ENCODE results near the gene FMO1.
"Not testable (repeated sequence)": the region's sequence is repeated elsewhere in the genome, so short reads cannot be mapped to it uniquely, and the experiment has no call there.

FMO1 gene, protein sequence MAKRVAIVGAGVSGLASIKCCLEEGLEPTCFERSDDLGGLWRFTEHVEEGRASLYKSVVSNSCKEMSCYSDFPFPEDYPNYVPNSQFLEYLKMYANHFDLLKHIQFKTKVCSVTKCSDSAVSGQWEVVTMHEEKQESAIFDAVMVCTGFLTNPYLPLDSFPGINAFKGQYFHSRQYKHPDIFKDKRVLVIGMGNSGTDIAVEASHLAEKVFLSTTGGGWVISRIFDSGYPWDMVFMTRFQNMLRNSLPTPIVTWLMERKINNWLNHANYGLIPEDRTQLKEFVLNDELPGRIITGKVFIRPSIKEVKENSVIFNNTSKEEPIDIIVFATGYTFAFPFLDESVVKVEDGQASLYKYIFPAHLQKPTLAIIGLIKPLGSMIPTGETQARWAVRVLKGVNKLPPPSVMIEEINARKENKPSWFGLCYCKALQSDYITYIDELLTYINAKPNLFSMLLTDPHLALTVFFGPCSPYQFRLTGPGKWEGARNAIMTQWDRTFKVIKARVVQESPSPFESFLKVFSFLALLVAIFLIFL

DNA sequence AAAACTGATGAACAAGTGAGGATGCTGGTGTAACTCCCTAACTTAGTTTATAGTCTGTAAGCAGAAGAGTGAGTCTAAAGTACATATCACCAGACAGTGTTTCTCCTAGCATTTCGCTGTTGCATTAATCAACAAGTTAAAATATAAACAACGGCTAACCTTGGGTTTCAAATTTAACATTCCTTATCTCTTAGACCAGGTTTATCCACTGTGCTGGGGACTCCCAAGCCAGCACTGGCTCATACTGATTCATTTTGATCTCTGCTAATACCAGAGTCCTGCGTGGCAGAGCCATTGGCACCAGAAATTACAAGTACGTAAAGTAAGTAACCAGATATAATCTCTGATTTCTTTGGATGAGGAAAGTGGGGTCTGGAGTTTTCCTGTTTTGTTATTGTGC lies at the start of gene FMO1:
Gene FMO1 (plus strand): TSS at position 193 of the 400 bp plus-strand sequence. CDS start 9,594 bp downstream, outside the sequence.
- DNase-seq (ENCODE audit: low read depth in 3 of 3), result no peak

DNA sequence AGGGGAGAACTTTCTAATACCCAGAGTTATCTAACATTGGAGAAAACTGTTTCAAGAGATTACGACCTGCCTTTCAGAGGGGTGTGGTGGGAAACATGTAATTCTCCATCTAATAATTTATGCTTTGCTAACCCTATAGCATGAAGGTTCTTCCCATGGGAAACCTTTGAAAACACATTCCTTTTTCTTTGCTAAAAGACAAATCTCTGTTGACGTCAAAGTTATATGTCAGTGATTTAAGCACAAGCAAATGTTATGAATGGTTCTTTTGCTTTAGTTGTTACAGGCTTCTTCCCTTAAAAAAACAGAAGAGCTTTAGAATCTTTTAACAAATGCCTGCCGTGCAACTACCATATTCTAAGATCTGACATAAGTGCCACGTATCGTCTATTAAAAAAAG lies 44.0 kb upstream of the FMO1 start:
- no peak for DNase-seq (ENCODE audit: low read depth in 3 of 3)

DNA sequence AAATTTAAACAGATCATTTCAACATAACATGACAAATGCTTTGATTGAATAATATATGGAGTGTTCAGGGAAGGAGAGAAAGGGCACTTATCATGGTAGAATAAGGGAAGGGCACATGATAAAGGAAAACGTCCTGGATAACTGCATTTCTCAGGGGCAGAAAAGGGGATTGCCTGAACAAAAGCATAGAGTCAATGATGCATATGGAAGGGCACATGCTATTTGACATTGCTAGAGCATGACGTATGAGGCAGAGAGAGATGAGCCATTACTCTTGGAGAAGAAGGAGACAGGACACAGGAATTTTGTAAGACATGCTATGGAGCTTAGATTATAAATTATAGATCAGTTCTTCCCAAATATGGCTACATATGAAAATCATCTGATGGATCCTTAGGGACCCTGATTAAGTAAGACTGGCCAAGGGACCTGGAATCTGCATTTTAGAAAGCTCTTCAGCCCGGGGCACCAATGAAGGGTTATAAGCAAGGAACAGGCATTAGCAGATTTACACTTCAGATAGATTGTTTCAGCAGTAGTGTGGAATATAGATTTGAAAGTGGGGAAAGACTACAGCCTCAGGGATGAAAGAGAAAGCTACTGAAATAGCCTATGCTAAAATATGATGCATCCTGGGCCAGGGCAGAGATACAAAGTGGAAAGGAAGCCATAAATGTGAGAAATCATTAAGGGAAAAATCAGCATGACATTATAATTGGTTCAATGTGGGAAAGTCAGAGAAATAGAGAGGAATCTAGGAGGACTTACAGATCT lies 41.9 kb upstream of the FMO1 start:
- DNase-seq (ENCODE audit: low read depth in 3 of 3), result no peak

DNA sequence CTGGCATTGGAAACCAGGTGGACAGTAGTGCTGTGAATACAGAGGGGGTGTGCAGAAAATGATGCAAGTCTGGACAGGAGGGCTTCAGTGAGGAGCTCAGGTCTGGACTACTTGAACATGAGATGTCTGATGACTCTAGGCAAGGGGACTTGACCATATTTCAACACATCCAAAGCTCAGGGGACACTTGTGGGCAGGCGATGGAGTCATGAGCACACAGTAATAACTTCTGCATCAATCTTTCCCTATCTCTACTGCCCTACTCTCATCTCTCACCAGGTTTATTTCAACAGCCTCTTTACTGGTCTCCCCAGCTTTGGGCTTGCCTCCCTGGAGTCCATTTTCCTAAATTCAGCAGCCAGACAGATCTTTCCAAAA lies 41.3 kb upstream of the FMO1 start:
- DNase-seq (ENCODE audit: low read depth in 3 of 3), result no peak

DNA sequence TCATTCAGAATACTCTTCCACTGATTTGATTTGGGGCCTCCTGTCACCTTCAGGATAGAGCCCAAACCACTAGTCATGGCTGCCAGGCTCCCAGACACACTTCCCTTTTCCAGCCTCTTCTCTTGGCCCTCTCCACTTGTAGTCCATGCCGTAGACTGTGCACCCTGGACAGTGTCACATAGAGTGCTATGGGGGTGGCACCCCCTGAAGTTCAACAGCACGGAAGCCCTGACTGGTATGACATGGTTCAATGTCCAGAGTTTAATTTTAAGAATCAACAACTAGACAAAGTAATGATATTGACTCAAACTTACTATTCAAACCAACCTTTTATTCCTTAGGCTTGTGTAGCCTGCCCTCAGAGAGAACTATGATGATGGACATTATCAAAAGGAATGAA lies 40.9 kb upstream of the FMO1 start:
- DNase-seq (ENCODE audit: low read depth in 3 of 3), result no peak

DNA sequence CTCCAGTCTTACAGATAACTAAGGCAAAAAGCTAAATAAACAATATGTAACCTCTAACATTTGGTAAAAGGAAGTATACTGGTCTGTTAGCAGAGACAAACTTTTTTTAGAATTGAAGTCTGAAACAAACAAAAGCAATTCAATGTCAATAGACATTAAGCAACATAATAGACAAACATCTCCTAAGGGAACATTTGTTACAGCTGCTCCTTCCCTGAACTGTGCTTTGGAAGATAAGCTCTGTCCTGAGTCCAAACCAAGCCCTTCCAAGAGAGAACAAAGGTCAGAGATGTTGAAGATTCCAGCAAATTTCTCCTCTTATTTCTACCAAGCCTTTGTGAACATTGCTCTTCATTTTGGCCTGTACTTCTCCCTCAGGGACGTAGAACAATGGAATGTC lies 37.9 kb upstream of the FMO1 start:
- DNase-seq (ENCODE audit: low read depth in 3 of 3), result no peak

DNA sequence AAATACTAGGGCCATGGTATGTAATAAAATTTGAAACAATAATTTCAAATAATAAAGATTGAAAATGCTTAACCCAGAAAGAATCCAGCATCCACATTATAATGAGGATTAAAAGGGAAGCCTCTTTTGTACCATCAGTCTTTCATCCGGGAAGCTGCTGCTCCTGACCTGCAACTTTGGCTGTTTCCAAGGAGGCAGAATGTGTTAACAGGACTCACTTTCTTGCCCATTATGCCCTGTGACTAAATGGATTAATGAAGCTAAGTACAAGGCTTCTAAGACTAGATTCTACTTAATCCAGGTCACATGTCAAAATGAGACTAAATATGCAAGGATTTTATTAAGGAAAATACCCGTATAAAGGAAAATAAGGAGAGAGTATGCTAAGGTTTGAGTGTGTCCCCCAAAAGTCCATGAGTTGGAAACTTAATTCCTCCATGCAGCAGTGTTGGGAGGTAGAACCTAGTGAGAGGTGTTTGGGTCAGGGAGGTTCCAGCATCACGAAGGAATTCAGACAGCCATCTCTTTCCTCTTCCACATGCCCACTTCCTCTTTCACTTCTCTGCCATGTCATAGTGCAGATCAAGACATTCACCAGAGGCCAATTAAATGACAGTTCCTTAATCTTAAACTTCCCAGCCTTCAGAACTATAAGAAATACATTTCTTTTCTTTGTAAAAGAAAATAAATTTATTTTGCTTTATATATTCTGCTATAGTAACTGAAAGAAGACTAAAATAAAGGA lies 35.5 kb upstream of the FMO1 start:
- DNase-seq (ENCODE audit: low read depth in 3 of 3), result no peak

DNA sequence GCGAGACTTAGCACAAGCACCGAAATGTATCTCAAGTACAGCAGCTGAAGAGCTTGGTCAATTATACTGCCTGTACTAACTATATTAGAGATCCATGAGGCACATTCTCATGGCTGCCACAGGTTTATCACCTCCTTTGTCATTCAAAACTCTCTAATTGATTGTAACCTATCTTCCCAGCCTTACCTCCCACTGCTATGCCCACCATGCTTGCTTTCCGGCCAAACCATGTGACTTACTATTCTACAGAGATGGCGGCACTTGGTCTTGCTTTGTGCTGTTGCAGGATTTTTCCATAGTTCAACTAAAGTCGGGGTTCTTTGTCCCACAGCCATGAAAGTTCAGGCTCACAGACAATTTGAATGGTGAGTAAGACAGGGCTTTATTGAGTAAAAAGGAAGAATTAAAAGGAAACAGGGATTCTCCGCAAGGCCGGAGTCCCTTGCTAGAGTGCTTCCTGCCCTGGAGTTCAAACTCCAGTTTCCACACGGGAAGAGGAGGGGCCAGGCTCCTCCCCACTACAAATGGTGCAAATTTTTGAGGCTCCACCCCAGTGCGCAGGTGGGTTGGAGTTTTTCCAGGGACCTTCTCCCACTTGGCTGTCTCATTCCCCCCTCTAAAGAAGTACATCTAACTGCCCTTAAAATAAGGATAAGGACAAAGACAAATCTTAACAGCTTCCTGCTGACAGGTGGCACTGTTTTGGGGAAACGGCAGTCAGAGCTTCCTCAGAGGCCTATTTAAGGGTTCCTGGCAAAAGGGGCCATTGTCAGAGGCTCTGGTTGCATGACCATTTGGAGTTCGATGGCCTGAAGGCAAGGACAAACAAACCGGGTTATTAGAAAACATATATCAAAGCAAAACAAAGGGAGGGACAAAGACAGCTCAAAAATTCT lies 34.5 kb upstream of the FMO1 start:
- DNase-seq (ENCODE audit: low read depth in 3 of 3), result no peak

DNA sequence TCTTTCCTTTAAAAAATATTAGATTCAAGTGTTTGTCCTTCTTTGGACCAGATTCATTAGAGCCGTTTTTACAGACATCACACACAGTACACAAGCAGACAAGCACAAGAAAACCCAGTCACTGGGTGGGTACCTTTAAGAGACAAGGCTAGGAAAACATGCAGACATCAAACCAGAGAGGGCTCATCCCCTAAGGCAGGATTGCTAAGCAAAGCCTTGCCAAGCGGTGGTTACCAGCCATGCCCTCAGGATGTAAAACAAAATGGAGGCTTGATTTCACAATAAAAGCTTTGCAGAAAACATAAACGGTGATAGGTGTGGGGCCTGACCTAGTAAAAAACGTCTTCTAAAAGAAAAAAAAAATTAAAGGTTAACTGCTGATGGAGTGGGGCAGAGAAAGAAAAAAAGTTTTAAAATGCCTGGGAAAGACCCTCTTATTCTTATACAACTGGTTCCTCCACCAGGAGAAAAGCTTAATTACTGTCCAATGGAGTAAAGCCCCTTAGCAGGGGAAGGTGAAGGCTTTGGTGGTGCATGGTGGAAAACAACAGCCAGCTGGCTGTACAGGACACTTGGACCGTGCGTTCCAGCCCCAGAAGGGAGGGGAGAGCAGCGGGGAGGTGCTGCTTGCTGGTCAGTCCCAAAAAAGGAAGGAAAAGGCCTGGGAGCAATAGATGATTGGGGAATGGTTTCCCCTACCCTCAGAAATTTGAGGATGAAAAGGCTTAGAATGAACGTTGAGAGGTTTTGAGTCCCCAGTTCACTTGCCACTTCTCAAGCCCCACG lies 30.4 kb upstream of the FMO1 start:
- no peak for DNase-seq (ENCODE audit: low read depth in 3 of 3)

DNA sequence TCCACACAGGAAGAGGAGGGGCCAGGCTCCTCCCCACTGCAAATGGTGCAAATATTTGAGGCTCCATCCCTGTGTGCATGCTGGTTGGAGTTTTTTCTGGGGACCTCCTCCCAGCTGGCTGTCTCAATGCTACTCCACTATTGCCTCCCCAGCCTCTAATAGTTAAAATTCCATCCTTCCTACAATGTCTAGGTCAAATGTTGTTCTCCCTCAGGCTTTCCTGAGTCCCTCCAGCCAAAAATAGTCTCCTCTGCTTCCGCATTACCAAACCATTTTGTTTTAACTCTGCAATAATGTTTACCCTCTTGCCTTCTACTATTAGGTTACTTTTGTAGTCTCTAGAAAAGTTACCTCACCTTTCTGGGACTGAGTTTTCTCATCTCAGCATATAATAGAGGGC lies 29.6 kb upstream of the FMO1 start:
- no peak for DNase-seq (ENCODE audit: low read depth in 3 of 3)

DNA sequence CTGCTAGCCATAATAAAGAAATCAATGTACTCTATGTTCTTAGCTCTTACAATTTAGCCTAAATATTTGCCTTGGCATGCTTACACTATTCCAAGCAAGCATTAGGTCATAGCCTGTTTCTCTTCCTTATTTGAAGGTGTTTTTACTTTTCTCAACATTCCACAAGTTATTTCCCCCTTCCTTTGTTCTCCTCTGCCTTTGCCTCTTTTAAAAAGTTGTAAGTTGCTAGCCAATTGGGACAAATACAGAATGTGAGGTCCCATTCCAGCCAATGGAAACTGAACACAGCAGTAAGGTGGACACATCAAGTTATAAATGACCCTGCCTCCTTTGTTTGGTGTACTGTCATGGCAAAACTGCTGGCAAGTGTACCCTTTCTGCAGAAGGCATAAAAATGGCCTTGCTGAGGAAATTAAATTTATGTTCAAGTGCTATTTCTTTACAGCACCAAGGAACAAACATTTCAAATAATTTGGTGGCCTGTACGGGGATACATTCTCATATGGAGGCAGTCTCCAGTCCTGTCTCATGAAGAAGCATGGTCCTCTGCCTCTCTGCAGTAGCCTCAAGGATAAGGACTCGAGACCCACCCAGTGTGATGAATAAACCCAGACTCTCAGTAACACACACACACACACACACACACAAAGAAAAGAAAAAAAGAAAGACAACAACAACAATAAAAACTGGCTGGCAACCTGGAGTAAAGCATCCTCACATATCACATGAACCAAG lies 28.8 kb upstream of the FMO1 start:
- no peak for DNase-seq (ENCODE audit: low read depth in 3 of 3)

DNA sequence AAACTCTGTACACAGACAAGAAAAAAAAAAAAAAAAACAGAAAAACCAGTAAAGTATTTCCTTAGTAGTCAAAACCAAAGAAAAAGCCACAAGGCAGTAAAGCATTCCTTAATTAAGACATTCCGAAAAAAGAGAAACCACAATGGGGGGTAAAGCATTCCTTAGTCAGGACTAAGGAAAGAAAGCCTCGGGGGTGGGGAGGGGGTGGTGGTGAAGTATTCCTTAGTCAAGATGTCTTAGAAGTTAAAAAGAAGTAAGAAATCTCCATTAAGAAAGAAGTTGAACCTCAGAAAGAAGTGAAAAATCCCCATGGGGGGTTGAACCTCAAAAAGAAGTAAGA lies 28.2 kb upstream of the FMO1 start:
- DNase-seq (ENCODE audit: low read depth in 3 of 3), result no peak

DNA sequence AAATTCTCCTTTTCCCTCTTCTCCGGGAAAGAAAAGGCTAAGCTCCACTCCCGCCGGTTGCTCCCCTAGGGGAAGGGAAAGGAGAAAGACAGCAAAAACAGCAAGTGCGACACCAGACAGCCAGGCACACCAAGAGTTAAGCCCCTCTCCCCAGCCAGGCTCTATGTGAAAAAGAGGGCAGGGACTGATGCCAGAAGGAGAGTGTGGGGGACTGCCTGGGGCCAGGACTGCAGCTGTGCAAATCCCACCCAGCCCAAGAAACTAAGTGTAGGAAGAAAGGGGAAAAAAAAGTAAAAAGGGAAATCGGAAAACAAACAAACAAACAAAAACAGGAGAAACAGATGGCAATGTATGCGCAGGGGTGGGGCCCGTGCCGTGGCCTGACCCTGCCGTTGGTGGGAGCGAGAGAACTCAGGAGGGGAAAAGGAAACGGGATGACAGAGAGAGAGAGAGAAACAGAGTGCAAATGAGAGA lies 27.7 kb upstream of the FMO1 start:
- DNase-seq (ENCODE audit: low read depth in 3 of 3), result no peak

DNA sequence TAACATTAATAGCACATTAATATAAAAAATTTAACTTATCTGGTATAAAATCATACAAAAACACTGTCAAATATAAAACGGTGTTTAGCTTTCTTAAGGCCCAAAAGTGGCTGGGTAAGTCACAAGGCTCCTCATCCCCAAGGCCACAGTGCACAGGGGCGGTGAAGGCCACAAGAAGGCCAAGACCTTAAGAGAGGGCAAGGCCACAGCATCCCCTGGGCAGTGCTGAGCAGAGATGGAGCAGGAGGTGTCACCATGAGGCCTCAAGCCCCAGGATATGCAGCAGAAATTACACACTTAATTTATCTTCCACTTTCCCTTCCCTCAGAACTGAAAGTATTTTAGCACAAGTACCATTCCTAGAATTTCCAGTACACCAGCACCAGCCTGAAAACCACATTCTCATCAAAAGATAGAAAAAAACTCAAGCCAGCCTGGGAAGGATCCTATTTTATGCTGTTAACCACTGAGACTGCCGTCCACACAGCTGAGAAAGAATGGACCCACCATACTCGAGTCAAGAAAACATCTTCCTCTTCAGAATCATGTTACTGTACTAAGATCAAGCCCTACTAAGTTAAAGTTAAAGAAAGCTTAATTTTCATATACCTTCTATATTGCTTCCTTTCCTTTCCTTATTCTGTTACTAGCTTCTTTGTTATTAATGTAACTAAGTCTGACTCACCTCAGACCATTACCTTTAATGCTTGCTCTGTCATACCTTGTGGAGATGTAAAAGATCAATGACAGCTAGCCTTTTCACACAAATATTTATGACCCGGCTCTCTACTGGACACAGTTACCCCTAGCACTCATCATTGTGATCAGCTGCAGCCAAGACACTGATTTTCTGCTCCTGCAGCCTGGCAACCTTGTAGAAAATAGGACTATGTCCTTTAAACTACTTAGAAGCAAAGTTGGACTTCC lies 26.4 kb upstream of the FMO1 start:
- DNase-seq (ENCODE audit: low read depth in 3 of 3), result no peak

DNA sequence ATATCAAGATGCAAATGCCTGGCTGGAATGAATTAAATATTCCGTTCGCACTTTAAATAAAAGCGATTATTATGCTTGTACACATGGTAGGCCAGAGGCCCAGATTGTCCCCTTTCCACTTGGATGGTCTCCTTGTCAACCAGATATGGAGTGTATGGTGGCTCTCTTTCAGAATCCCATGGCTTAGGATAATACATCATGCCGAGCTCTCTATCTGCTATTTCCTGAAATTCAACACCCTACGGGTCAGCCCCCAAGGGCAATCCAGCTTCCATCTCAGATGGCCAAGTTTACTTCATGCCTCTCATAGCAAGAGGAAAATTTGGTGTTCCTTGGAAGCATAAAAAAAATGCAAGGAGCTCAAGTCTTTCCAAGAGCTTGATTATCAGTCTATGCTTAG lies 25.4 kb upstream of the FMO1 start:
- DNase-seq (ENCODE audit: low read depth in 3 of 3), result no peak

DNA sequence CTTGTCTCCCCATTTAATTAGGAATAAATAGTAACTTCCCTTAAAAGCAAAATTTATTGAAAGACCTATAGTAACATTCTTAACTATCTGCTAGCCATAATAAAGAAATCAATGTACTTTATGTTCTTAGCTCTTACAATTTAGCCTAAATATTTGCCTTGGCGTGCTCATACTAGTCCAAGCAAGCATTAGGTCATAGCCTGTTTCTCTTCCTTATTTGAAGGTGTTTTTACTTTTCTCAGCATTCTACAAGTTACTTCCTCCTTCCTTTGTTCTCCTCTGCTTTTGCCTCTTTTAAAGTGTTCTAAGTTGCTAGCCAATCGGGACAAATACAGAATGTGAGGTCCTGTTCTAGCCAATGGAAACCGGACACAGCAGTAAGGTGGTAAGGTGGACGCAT lies 24.0 kb upstream of the FMO1 start:
- DNase-seq (ENCODE audit: low read depth in 3 of 3), result not testable (repeated sequence)

DNA sequence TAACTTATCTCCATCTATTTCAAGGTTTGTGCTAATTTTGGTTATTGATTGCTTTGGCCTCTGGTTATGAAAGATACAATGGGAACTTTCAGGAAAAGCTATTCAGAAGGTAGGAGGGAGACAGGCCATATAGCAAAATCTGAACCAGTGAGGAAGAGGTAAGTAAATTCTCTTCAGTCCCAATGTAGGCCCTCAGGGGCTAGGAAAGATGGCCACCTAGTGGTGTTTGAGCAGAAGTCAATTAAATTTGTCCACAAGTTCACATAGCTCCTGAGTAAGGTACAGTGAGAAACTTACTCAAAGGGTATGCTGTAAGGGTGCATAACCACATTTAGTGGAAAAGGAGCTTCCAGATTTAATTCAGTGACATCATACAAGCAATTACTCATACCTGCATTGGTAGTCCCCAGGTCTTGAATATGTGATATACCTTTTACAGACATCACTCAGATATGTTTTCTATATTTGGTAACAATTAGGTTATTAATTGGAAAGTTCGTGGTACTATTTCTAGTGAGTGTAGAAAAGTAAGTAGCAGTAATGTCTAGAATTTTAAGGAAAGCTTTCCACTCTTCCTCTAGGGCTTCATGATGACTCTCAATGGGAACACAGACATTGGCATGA lies 21.4 kb upstream of the FMO1 start:
- no peak for DNase-seq (ENCODE audit: low read depth in 3 of 3)

DNA sequence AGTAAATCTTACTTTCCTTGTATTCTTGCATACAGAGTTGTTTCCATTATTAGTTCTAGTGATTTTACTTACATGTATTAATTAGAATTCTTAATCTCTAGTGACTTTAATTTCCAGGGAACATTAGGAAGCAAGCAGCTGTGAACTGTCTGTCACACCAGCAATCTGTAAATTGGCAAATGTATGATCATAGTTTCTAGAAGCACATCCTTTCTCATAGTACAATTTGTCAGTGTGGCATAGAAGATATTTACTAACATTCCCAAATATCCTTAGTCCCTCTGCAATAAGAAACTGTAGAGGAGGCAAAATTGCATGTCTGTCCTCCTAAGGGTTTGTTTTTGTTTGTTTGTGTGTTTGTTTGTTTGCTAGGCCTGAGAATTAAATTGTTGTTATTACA lies 17.0 kb upstream of the FMO1 start:
- no peak for DNase-seq (ENCODE audit: low read depth in 3 of 3)

Measured in stimulated activated CD4-positive, alpha-beta T cell treated with anti-CD3 and anti-CD28 coated beads, TNF-alpha, amount 100 ng/mL, for 24 hours (primary cell).